Testis (tissue), 3 donors: ENCODE measurements around the gene ERP27. TPM values are rescaled to one million over a fixed set of nuclear protein-coding genes. Genes with fewer than 3 reads are reported as not detected.
A peak's percentile ranks its signal among the peaks of the same experiment; 100 is the strongest.

Experiments used
- DNase-seq: peaks from one replicate; pipeline ENCODE4 v3.0.0-alpha.2; 2019
- H3K27ac ChIP-seq, 2 donors: fragments of 200-600 bp; sonication (generic); one replicate each; pipeline ENCODE4 v1.5.1; 2019
- H3K27me3 ChIP-seq: fragments of 200-600 bp; sonication (generic); one replicate; pipeline ENCODE4 v1.5.1; 2019
- H3K36me3 ChIP-seq: fragments of 200-600 bp; sonication (generic); one replicate; pipeline ENCODE4 v1.5.1; 2017; ENCODE audit warnings: low read depth; ENCODE audit errors: missing control alignments
- H3K4me1 ChIP-seq: fragments of 200-600 bp; sonication (generic); one replicate; pipeline ENCODE4 v1.5.1; 2019
- H3K4me3 ChIP-seq, 2 donors: fragments of 200-600 bp; sonication (generic); one replicate each; pipeline ENCODE4 v1.5.1; 2017 to 2019
- H3K9me3 ChIP-seq: fragments of 200-600 bp; sonication (generic); one replicate; pipeline ENCODE4 v1.5.1; 2017
- POLR2A ChIP-seq: fragments of 450-650 bp; IDR thresholded peaks from one replicate; pipeline ENCODE4 v1.6.1; 2017; ENCODE audit warnings: antibody characterized with exemption, mild to moderate bottlenecking, moderate library complexity
- WGBS, 2 donors: methylation state at CpG; one replicate each; pipeline ENCODE4 v1.1.5; 2018; 5-methylcytosine and 5-hydroxymethylcytosine counted together
- intact Hi-C: fragments of 100-400 bp; cut with DNase I; formaldehyde crosslinking; loops from one replicate; pipeline ENCODE4 v1.15.1; 2023; ENCODE audit warnings: low total_unique reads
- polyA plus RNA-seq: library from polyadenylated mRNA; stranded (reverse); fragments of 350-450 nt; fragmentation: Illumina TruSeq; extraction: RNeasy Lipid Tissue Mini Kit (QIAGEN cat#74804); gene quantifications from one replicate; pipeline ENCODE4 v1.2.3, GENCODE V29; 2014; ENCODE audit warnings: low read depth, low replicate concordance; ENCODE audit not compliant: insufficient read depth
- total RNA-seq, 2 donors: library from RNA; depleted of rRNA; stranded (reverse); fragments of >200 nt; gene quantifications; one replicate each; pipeline ENCODE4 v1.2.3, GENCODE V29; 2016
- TF ChIP-seq, protein P1 (sequence below), 3 experiments: fragments of 450-650 bp in 2 of 3; fragments of 200-600 bp in 1 of 3; sonication (generic) in 1 of 3; IDR thresholded peaks; one replicate each; pipeline ENCODE4 v1.5.1; 2016 to 2019; ENCODE audit warnings: antibody characterized with exemption in 3 of 3, mild to moderate bottlenecking in 2 of 3, moderate library complexity in 1 of 3

Gene ERP27
- total and polyA plus RNA-seq, 3 donors from 2014 or later: 0.12 to 0.39 (median 0.34) TPM

GRCh38 chr12:14959126-14959440 is 20.7 kb upstream of the ERP27 start:
- Histone ChIP-seq H3K9me3 (no peaks in the 10 kb centered on the region), H3K4me3 (no peak overlapping the region), H3K27ac (peak overlapping the region; percentile 15 to 82), H3K4me1 (no peaks in the 10 kb centered on the region), H3K36me3 (no peaks in the 10 kb centered on the region), H3K27me3 (no peaks in the 10 kb centered on the region)
- intact Hi-C loops: no loop called here
- 91 to 94% methylated on average over 10 of the region's 10 CpGs for WGBS, 2 donors
- no peak for DNase-seq
- TF ChIP-seq, protein P1, sequence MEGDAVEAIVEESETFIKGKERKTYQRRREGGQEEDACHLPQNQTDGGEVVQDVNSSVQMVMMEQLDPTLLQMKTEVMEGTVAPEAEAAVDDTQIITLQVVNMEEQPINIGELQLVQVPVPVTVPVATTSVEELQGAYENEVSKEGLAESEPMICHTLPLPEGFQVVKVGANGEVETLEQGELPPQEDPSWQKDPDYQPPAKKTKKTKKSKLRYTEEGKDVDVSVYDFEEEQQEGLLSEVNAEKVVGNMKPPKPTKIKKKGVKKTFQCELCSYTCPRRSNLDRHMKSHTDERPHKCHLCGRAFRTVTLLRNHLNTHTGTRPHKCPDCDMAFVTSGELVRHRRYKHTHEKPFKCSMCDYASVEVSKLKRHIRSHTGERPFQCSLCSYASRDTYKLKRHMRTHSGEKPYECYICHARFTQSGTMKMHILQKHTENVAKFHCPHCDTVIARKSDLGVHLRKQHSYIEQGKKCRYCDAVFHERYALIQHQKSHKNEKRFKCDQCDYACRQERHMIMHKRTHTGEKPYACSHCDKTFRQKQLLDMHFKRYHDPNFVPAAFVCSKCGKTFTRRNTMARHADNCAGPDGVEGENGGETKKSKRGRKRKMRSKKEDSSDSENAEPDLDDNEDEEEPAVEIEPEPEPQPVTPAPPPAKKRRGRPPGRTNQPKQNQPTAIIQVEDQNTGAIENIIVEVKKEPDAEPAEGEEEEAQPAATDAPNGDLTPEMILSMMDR (IDR thresholded peaks at IDR 0.05): no peak
- no peak for TF ChIP-seq POLR2A

- DNase-seq: no peak
- no peak overlapping the region for H3K4me3 ChIP-seq
These were observed 20.2 kb upstream of the ERP27 start for GRCh38 chr12:14958361-14959125.

GRCh38 chr12:14957551-14958168 is 19.3 kb upstream of the ERP27 start:
- intact Hi-C loops: no loop called here
- no peak for DNase-seq
- Histone ChIP-seq H3K27ac (peak overlapping the region; percentile 11 to 82), H3K36me3 (no peaks in the 10 kb centered on the region), H3K27me3 (no peaks in the 10 kb centered on the region), H3K4me3 (no peak overlapping the region), H3K4me1 (no peaks in the 10 kb centered on the region), H3K9me3 (no peaks in the 10 kb centered on the region)
- WGBS, 2 donors: 57 to 58% methylated on average over 5 of the region's 5 CpGs
- TF ChIP-seq POLR2A: no peak
- TF ChIP-seq, protein P1 (IDR thresholded peaks at IDR 0.05): no peak

More at GRCh38 chr12:14958361-14959125, 20.2 kb upstream of the ERP27 start:
- TF ChIP-seq POLR2A: no peak
- Histone ChIP-seq H3K27me3 (no peaks in the 10 kb centered on the region), H3K27ac (peak overlapping the region; percentile 15 to 82), H3K4me1 (no peaks in the 10 kb centered on the region), H3K36me3 (no peaks in the 10 kb centered on the region), H3K9me3 (no peaks in the 10 kb centered on the region)
- WGBS, 2 donors: 63 to 74% methylated on average over 11 of the region's 11 CpGs
- intact Hi-C loops: no loop called here

DNA sequence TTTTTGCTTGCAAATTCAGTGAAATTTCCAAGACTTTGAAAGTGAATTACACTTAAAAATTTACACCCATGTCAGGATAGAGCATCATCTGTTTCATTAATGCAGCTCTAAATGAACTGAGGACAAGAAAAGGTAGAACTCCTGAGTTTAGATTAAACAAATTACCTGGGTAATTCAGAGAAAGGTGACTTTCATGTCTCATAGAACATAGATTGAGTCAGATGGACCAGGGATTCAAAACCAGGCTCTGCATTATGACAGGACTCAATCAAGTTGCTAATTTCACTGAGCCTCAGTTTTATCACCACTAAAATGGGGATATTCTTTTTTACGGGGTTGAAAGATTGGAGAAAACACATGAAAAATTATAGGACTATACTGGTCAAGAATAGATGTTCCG is 18.6 kb upstream of the ERP27 start:
- H3K27me3 ChIP-seq: no peaks in the 10 kb centered on the region
- intact Hi-C loops: no loop called here
- H3K4me1 ChIP-seq: no peaks in the 10 kb centered on the region
- H3K36me3 ChIP-seq: no peaks in the 10 kb centered on the region
- H3K27ac ChIP-seq: peak overlapping the region; percentile 11 to 82
- H3K9me3 ChIP-seq: no peaks in the 10 kb centered on the region
- TF ChIP-seq, protein P1 (IDR thresholded peaks at IDR 0.05): no peak
- TF ChIP-seq POLR2A: no peak
- DNase-seq: no peak
- H3K4me3 ChIP-seq: no peak overlapping the region
- WGBS, 2 donors: 52 to 79% methylated on average over 2 of the region's 2 CpGs

GRCh38 chr12:14956024-14956891 is 17.9 kb upstream of the ERP27 start:
- Histone ChIP-seq H3K9me3 (no peaks in the 10 kb centered on the region), H3K36me3 (no peaks in the 10 kb centered on the region), H3K4me3 (no peak overlapping the region), H3K27ac (no peak overlapping the region), H3K4me1 (no peaks in the 10 kb centered on the region), H3K27me3 (no peaks in the 10 kb centered on the region)
- TF ChIP-seq, protein P1 (IDR thresholded peaks at IDR 0.05): no peak
- TF ChIP-seq POLR2A: no peak
- DNase-seq: no peak
- 83 to 84% methylated on average over 9 of the region's 9 CpGs for WGBS, 2 donors
- intact Hi-C loops: no loop called here
